NCI-H446 treated with DMSO at 0.1 percent for 48 hours (cell line): ENCODE data around the gene ISLR.

Source experiments
- DNase-seq: peaks from one replicate; lab custom pipeline; 2025; lab: John Stamatoyannopoulos, UW

The ISLR gene

GRCh38 chr15:74173380-74174218 lies at the start of gene ISLR:
TSS of gene ISLR (plus strand) at chr15:74173710. CDS start at chr15:74174859, 1,149 bp downstream.
- peak; percentile 39 for DNase-seq

- no peak for DNase-seq
These were observed 49.3 kb upstream of the ISLR start for GRCh38 chr15:74124196-74124595.

- no peak for DNase-seq
These were observed 48.8 kb upstream of the ISLR start for GRCh38 chr15:74124759-74125158.

DNA sequence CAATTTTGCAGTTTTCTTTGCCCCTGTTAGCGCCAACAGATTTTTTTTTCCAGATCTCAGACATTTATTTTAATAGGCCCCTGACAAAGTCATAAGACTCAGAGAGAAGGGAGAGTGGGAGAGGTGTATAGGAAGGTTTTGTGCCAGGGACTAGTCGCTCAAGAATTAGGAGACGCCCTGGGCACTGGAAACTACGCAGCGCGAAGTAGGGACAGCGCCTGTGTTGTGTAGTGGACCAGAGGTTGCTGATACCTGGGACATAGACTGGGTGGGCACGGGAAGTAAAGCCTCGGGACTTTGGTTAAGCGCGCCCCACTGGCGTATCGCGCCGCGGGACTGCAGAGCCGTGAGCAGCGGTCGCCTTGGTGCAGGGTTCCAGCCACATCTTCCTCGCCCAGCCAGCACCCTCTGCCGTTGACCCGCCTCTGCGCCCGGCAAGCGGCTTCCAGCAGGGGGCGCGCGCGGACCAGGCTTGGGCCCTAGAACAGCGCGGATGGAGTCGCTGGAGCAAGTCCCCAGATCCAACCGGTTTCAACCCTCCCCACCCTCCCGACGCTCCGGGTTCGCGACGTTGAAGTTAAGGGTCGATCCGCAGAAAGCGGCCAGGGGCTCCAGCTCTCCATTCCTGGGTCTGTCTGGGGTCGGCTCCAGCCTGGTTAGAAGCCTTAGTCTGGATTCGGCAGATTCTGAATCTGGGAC lies 46.1 kb upstream of the ISLR start:
- DNase-seq, result peak; percentile 62

GRCh38 chr15:74127954-74128784 lies 45.3 kb upstream of the ISLR start:
- DNase-seq, result no peak

GRCh38 chr15:74128785-74129585 lies 44.5 kb upstream of the ISLR start:
- DNase-seq, result no peak

GRCh38 chr15:74129586-74130154 lies 43.8 kb upstream of the ISLR start:
- DNase-seq, result no peak

GRCh38 chr15:74130155-74130848 lies 43.2 kb upstream of the ISLR start, which contains the start of gene ISLR2:
TSS of gene ISLR2 (plus strand) at chr15:74130586. CDS start at chr15:74132755, 2,169 bp downstream.
- no peak for DNase-seq

- no peak for DNase-seq
These were observed 42.5 kb upstream of the ISLR start for GRCh38 chr15:74130849-74131627.

DNA sequence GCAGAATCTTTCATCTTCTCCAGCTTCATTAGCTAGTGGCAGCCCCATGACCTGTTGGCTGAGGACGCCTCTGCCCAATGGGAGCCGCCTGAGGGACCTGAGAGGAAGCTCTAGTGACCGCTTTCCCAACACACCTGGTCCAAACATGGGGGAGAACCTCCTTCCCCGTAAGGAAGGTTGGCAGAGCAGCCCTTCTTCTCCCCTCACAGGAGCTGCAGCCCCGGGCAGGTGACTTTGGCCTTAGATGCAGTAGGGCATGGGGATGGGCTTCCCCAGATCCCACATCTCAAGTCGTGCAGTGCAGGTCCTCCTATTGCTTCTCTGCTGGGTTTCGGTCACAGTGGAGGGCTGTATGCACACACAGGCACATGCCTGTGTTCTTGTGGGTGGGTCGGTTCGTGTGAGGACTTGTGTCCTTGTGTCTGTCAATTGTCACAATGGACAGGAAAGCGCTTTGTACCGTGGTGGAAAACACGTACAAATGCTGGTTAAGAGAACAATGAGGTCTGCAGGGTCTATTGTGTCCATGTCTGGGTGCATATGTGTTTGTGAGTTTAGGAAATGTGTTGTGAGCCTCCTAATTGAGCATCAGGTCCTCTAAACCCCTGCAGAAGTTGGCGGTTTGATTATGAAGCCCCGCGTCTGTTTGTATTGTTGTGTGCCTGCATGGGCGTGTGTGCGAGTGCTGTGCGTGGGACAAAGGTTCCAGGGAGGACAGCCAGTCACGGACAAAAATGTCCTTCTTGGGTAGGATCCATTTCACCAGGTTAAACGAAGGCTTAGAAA lies 41.7 kb upstream of the ISLR start:
- no peak for DNase-seq

DNA sequence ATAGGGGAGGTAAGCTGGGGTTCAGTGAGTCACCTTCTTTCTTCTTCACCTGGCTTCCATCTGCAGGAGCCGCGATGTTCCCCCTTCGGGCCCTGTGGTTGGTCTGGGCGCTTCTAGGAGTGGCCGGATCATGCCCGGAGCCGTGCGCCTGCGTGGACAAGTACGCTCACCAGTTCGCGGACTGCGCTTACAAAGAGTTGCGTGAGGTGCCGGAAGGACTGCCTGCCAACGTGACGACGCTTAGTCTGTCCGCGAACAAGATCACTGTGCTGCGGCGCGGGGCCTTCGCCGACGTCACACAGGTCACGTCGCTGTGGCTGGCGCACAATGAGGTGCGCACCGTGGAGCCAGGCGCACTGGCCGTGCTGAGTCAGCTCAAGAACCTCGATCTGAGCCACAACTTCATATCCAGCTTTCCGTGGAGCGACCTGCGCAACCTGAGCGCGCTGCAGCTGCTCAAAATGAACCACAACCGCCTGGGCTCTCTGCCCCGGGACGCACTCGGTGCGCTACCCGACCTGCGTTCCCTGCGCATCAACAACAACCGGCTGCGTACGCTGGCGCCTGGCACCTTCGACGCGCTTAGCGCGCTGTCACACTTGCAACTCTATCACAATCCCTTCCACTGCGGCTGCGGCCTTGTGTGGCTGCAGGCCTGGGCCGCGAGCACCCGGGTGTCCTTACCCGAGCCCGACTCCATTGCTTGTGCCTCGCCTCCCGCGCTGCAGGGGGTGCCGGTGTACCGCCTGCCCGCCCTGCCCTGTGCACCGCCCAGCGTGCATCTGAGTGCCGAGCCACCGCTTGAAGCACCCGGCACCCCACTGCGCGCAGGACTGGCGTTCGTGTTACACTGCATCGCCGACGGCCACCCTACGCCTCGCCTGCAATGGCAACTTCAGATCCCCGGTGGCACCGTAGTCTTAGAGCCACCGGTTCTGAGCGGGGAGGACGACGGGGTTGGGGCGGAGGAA lies 40.5 kb upstream of the ISLR start:
- DNase-seq, result no peak

DNA sequence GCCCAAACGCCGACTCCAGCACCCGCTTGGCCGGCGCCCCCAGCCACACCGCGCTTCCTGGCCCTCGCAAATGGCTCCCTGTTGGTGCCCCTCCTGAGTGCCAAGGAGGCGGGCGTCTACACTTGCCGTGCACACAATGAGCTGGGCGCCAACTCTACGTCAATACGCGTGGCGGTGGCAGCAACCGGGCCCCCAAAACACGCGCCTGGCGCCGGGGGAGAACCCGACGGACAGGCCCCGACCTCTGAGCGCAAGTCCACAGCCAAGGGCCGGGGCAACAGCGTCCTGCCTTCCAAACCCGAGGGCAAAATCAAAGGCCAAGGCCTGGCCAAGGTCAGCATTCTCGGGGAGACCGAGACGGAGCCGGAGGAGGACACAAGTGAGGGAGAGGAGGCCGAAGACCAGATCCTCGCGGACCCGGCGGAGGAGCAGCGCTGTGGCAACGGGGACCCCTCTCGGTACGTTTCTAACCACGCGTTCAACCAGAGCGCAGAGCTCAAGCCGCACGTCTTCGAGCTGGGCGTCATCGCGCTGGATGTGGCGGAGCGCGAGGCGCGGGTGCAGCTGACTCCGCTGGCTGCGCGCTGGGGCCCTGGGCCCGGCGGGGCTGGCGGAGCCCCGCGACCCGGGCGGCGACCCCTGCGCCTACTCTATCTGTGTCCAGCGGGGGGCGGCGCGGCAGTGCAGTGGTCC lies 39.7 kb upstream of the ISLR start:
- no peak for DNase-seq

GRCh38 chr15:74134387-74135027 lies 39.0 kb upstream of the ISLR start:
- no peak for DNase-seq

- no peak for DNase-seq
These were observed 38.4 kb upstream of the ISLR start for GRCh38 chr15:74135041-74135565.

- DNase-seq, result no peak
These were observed 37.0 kb upstream of the ISLR start for GRCh38 chr15:74136540-74136813.

DNA sequence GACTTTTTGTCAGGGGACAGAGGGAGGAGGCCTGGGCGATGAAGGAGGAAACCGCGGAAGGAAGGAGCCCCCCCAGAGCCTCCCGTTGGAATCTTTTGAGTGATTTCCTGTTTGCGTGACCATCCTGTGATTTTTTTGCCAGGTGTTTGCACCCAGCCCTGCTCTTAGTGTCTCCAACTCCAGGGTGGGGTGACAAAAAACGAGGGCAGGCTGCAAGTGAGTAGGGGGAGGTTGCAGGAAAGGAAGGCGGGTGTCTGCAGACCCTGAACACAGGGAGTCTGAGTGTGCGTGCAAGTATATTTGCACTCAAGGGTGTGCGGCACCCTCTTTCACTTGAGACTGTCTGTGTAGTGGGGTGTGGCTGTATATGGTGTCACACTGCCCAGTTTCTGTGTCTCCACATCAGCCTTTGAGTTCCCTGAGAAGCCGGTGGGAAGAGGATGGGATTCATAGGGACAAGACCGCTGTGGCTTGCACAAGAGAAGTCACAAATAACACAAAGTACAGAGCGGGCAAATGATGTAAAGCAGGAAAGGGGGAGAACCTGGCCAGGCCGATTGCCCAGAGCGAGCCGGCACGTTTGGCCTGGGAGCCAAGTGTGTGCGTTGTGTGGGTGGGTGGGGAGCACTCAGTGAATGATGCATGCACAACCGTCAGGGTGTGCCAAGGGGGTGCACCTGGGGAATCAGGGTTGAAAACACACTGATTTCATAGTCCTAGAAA lies 36.5 kb upstream of the ISLR start:
- DNase-seq, result no peak
